Activated naive CD8-positive, alpha-beta T cell treated with anti-CD3 and anti-CD28 coated beads for 36 hours (primary cell): ENCODE data around the gene SAMM50. TPM values are rescaled to one million over a fixed set of nuclear protein-coding genes. Genes with fewer than 3 reads are reported as not detected.
"Not testable (repeated sequence)": the region's sequence is repeated elsewhere in the genome, so short reads cannot be mapped to it uniquely, and the experiment has no call there.

ENCODE experiments used
- DNase-seq: peaks from one replicate; pipeline ENCODE4 v3.0.0; 2021
- H3K27ac Mint-ChIP-seq: one replicate; pipeline ENCODE4 v1.8.0; 2022; ENCODE audit warnings: mild to moderate bottlenecking, moderate library complexity, mixed read lengths
- H3K27me3 Mint-ChIP-seq: one replicate; pipeline ENCODE4 v1.8.0; 2022; ENCODE audit warnings: mild to moderate bottlenecking, mixed read lengths
- H3K36me3 Mint-ChIP-seq: one replicate; pipeline ENCODE4 v1.8.0; 2021; ENCODE audit warnings: mild to moderate bottlenecking, mixed read lengths
- H3K4me1 Mint-ChIP-seq: one replicate; pipeline ENCODE4 v1.8.0; 2021; ENCODE audit warnings: mixed read lengths
- H3K4me3 Mint-ChIP-seq: one replicate; pipeline ENCODE4 v1.8.0; 2022; ENCODE audit warnings: mild to moderate bottlenecking, moderate library complexity, mixed read lengths
- H3K9me3 Mint-ChIP-seq: one replicate; pipeline ENCODE4 v1.8.0; 2022; ENCODE audit warnings: mixed read lengths
- total RNA-seq, 2 experiments: library from RNA; stranded (reverse); gene quantifications; one replicate each; pipeline ENCODE4 v1.2.3, GENCODE V29; 2021

The SAMM50 gene
- total RNA-seq, 2 experiments from 2014 or later, result 59.0 to 62.3 TPM

DNA sequence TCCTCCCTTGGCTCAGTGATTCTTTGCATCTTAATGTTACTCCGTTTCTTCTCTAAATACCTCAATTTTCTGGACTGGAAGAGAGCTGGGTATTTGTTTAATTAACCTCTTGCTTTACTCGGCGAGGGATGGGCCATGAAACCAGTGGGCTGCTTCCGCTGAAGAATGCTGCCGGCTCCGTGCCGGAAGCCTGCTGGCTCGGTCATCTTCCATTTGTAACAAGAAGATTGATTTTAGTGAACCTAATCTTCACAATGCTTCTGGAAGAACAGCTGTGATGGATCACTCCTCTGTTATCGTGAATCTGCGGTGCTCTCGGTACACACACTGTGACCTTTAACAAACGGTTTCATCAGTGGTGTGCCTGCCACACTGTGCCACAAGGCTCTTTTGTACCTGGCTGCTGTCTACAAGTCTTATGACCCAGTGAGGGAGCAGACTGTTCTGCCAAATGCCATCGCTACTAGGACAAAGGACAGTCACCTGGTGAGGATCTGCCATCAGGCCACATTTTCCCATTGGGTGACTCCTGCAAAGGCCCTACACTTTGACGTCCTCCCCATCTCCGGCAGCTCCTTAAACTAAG, 43.5 kb downstream of the SAMM50 start:
- peaks cover 19% of the 10 kb centered on the region for H3K4me1 Mint-ChIP-seq
- no peak overlapping the region for H3K4me3 Mint-ChIP-seq
- no peak overlapping the region for H3K27ac Mint-ChIP-seq
- peaks cover 36% of the 10 kb centered on the region for H3K36me3 Mint-ChIP-seq
- no peaks in the 10 kb centered on the region for H3K27me3 Mint-ChIP-seq
- no peak for DNase-seq
- no peaks in the 10 kb centered on the region for H3K9me3 Mint-ChIP-seq

DNA sequence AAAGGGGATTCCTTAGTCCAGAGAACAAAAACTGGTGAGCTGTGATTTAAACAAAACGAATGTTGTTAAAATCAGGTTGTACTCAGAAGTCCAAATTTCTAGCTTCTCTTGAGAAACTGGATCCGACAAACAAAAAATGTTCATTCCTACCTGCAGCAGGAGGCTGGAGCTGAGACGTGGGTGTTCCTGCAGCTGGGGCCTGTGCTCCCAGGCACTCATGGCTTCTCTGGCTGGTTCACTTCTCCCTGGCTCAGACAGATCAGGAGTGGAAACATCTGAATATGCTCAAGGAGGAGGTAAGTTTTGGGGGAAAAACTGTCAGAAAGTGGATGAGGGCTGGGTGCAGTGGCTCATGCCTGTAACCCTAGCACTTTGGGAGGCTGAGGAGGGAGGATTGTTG, 44.1 kb downstream of the SAMM50 start:
- peaks cover 34% of the 10 kb centered on the region for H3K36me3 Mint-ChIP-seq

DNA sequence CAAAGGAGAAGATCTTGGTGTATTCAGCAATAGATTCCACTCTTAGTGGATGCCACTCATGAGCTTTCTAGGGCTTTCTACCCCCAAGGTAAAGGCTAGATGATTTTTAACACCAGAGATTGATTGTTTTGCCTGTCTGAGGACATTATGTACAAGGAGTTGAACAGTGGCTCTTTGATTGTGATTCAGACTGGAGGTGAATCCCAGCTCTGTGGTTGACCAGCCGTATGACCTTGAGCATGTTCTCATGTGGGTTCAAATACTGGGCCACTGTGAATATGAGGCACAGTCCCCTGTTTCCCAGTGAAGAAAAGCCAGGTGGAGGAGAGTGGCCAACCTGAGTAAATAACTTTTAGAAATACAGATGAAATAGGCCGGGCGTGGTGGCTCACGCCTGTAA, 44.9 kb downstream of the SAMM50 start:
- peaks cover 14% of the 10 kb centered on the region for H3K4me1 Mint-ChIP-seq
- no peak overlapping the region for H3K27ac Mint-ChIP-seq
- DNase-seq, result no peak
- no peaks in the 10 kb centered on the region for H3K27me3 Mint-ChIP-seq
- H3K36me3 Mint-ChIP-seq, result peaks cover 31% of the 10 kb centered on the region
- no peaks in the 10 kb centered on the region for H3K9me3 Mint-ChIP-seq
- no peak overlapping the region for H3K4me3 Mint-ChIP-seq

More for the DNA sequence above, 44.1 kb downstream of the SAMM50 start:
- Mint-ChIP-seq H3K4me3 (no peak overlapping the region), H3K27me3 (no peaks in the 10 kb centered on the region), H3K9me3 (no peaks in the 10 kb centered on the region), H3K27ac (no peak overlapping the region), H3K4me1 (peaks cover 19% of the 10 kb centered on the region)
- no peak for DNase-seq

DNA sequence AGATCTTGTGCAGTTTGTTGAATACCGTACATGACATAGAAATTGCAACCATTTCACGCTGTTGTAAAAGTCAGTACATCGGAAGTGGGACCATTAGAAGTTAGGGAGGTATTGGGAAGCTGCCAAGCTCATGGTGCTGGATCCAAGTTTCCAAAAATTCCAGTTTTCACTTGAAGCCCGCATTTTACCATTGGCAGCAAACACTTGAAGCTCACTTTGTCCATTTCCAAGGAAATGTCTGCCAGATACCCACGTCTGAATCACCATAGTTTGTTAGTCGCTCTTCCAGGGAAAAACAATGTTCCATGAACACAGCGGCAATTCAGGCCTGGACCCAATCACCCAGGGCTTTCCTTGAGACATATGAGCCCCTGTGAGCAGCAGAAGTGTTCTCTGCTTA, 46.3 kb downstream of the SAMM50 start:
- no peaks in the 10 kb centered on the region for H3K9me3 Mint-ChIP-seq
- peaks cover 7% of the 10 kb centered on the region for H3K4me1 Mint-ChIP-seq
- H3K4me3 Mint-ChIP-seq, result no peak overlapping the region
- no peaks in the 10 kb centered on the region for H3K27me3 Mint-ChIP-seq
- H3K36me3 Mint-ChIP-seq, result peaks cover 26% of the 10 kb centered on the region
- H3K27ac Mint-ChIP-seq, result no peak overlapping the region
- no peak for DNase-seq

DNA sequence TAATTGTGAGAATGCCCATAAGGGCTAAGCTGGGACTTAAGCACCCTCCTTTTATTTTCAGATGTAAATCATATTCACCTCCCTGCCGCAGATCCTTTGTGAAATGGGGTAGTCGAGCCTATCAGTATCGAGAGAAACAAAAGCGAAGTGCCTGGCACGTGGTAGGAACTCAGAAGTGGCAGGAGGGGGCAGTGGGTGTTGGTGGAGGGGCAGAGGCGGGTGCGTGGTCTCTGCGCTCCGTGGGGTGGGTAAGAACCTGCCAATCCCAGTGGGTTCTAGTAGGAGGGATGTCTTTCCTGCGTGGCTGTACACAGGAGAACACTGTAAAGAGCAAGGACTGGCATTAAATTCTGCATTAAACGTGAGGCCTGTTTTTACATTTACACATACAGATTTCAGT, 47.1 kb downstream of the SAMM50 start:
- Mint-ChIP-seq H3K9me3 (no peaks in the 10 kb centered on the region), H3K27ac (no peak overlapping the region), H3K4me3 (no peak overlapping the region), H3K36me3 (peaks cover 18% of the 10 kb centered on the region), H3K27me3 (no peaks in the 10 kb centered on the region), H3K4me1 (no peaks in the 10 kb centered on the region)
- DNase-seq, result no peak

DNA sequence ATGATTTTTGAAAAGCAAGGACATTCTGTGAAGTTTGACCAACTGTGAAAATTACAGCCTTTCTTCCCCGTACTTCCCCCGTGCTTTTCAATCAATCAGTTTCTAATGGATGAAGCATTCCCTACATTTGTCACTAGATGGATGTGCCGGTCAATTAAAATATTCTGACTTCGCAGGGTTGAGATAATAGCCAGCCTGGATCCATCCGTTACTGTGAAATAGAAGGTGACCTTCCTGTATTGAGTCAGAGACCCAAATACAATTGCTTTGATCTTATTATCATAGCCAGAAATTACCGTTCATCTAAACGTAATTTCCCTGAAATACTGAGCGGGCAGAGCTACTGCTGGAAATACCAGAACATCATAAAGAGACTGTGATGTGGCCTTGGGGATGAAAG, 47.8 kb downstream of the SAMM50 start:
- peaks cover 14% of the 10 kb centered on the region for H3K36me3 Mint-ChIP-seq
- H3K4me3 Mint-ChIP-seq, result no peak overlapping the region
- no peak for DNase-seq
- no peaks in the 10 kb centered on the region for H3K9me3 Mint-ChIP-seq
- no peaks in the 10 kb centered on the region for H3K4me1 Mint-ChIP-seq
- H3K27ac Mint-ChIP-seq, result no peak overlapping the region
- no peaks in the 10 kb centered on the region for H3K27me3 Mint-ChIP-seq

DNA sequence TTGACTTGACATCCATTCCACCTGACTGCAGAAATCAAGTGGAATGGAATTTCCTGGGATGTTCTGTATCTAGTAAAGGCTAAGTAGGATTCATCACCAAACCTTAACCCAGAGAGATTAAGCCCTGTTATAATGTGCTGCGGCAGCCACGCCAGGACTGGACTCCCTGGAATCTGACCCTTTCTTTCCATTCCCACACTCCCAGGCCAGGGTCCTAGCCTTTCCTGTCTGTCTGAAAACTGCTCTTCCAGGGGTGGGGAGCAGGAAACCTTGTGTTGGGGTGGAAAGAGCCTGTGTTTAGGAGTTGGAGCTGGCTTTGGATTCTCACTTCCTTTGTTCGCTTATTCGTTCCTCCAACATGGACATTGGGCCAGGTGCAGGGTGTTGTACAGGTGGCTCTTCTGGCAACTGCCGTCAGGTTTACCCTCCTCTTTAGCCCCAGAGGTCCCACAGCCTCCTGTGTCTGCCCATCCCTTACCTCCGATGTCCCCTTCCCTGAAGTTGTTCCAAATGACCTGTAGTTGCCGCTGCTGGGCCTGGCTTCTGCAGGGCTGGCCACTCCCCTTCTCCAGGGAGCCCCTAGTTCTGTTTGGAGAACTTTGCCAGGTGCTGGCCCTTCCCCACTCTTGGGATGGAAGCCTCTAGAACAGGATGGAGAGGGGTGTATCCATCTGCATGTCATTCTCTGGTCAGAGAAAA, 48.3 kb downstream of the SAMM50 start:
- H3K27me3 Mint-ChIP-seq, result no peaks in the 10 kb centered on the region
- peaks cover 8% of the 10 kb centered on the region for H3K36me3 Mint-ChIP-seq
- DNase-seq, result no peak
- no peaks in the 10 kb centered on the region for H3K9me3 Mint-ChIP-seq
- no peak overlapping the region for H3K4me3 Mint-ChIP-seq
- no peaks in the 10 kb centered on the region for H3K4me1 Mint-ChIP-seq
- H3K27ac Mint-ChIP-seq, result no peak overlapping the region

DNA sequence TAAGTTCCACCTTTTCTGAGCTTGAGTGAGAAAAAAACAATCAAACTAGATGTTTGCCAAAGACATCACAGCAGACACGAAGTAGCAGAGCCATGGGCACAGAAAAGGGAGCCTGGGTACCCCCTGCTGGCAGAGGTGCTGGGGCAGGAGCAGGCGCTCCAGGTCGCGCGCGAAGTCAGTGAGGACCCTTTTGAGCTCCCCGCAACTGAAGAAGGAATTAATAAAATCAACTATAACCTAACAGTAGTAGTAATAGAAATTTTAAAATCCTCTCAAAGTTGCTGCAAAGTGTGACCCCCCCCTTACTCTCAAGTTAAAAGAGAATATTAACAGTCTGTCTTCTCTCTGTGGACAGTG, 48.8 kb downstream of the SAMM50 start:
- H3K27me3 Mint-ChIP-seq, result no peaks in the 10 kb centered on the region
- DNase-seq, result no peak
- no peak overlapping the region for H3K4me3 Mint-ChIP-seq
- no peak overlapping the region for H3K27ac Mint-ChIP-seq
- H3K9me3 Mint-ChIP-seq, result no peaks in the 10 kb centered on the region
- H3K36me3 Mint-ChIP-seq, result peaks cover 7% of the 10 kb centered on the region
- no peaks in the 10 kb centered on the region for H3K4me1 Mint-ChIP-seq

DNA sequence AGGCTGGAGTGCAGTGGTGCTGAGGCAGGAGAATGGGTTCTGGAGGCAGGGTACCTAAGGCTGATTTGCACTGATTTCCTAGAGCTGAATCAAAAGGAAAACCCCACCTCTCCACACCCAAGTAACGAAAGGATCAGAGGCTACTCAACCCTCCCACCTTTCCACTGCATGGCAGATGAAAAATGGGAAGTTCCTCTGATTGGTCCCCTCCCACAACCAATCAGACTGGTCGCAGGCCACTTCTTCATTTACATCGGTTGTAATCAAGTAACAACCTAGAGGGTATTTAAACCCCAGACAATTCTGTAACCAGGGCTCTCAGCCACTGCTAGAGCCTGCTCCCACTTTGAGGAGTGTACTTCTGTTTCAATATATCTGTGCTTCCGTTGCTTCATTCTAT, 50.3 kb downstream of the SAMM50 start:
- Mint-ChIP-seq H3K9me3 (no peaks in the 10 kb centered on the region), H3K36me3 (peaks cover 8% of the 10 kb centered on the region), H3K27me3 (no peaks in the 10 kb centered on the region), H3K4me3 (no peak overlapping the region), H3K27ac (no peak overlapping the region), H3K4me1 (no peaks in the 10 kb centered on the region)
- DNase-seq, result no peak

DNA sequence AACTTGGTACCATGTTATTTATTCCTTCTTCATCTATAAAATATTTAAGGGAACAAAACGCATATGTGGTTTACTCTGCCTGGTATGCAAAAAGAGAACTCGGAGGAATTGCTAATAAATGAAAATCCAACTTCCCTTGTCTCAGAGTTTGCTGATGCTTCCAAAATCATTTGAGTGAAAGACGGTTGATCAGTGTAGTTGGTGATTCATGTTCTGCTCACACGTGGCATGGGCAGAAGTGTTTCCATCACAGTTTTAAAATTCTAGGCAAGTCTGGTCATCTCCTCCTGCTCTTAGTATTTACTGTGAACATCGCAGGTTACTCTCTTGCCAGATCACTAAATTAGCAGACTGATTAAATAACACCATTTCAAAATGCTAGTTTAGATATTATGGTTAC, 56.9 kb downstream of the SAMM50 start:
- Mint-ChIP-seq H3K4me1 (no peaks in the 10 kb centered on the region), H3K36me3 (peaks cover 2% of the 10 kb centered on the region), H3K4me3 (no peak overlapping the region), H3K27me3 (no peaks in the 10 kb centered on the region), H3K9me3 (no peaks in the 10 kb centered on the region), H3K27ac (no peak overlapping the region)
- DNase-seq, result no peak

DNA sequence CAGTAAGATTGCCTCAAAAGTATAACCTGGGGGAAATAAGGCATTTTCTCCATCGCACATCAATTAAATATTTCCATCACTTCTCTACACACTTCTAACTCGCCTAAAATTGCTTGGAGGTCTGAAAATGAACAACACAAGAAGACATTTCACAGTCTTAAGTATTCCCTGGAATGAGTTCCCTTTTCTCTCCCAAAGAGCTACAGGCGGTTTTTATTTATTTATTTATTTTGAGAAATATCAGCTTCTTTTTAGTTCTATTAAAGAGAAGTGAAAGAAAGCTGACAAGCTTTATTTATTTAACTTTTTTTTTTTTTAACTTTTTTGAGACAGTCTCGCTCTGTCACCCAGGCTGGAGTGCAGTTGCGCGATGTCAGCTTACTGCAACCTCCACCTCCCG, 57.3 kb downstream of the SAMM50 start:
- Mint-ChIP-seq H3K27me3 (no peaks in the 10 kb centered on the region), H3K27ac (no peak overlapping the region), H3K4me1 (no peaks in the 10 kb centered on the region), H3K4me3 (no peak overlapping the region), H3K9me3 (no peaks in the 10 kb centered on the region), H3K36me3 (peaks cover 2% of the 10 kb centered on the region)
- no peak for DNase-seq

DNA sequence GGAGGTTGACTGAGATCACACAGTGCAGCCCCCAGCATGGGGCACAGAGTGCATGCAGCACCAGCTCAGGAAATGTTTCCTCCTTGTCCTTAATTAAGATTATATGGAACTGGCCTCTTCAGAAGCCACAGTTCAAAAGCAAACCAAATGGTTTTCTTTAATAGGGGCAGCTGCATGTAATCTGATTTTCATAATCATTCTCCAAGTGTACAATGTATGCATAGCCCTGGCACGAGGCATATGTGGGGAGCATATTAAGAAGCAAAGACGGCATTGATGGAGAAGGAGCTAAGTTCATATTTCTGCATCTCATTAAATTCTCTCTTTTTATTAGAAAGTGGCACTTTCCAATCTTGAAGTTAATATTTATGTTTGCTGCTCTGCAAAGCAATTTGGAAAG, 59.0 kb downstream of the SAMM50 start:
- DNase-seq, result no peak
- peaks cover 5% of the 10 kb centered on the region for H3K36me3 Mint-ChIP-seq
- no peak overlapping the region for H3K27ac Mint-ChIP-seq
- H3K4me3 Mint-ChIP-seq, result no peak overlapping the region
- no peaks in the 10 kb centered on the region for H3K9me3 Mint-ChIP-seq
- no peaks in the 10 kb centered on the region for H3K4me1 Mint-ChIP-seq
- no peaks in the 10 kb centered on the region for H3K27me3 Mint-ChIP-seq

DNA sequence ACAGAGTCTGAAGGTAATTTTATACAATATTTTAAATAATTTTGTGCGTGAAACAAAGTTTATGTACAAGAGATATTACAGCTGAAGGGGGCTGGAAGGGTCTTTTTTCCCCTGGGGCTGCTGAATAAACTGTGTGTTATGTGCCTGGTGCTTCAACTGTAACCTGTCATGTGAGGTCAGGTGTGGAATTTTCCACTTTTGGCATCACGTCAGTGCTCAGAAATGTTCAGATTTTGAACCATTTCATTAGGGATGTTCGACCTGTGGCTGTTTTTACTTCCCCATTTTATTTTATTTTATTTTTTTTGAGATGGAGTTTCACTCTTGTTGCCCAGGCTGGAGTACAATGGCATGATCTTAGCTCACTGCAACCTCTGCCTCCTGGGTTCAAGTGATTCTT, 61.3 kb downstream of the SAMM50 start:
- not testable (repeated sequence) for H3K27me3 Mint-ChIP-seq, H3K9me3 Mint-ChIP-seq, H3K4me3 Mint-ChIP-seq, H3K27ac Mint-ChIP-seq, H3K4me1 Mint-ChIP-seq, DNase-seq
- H3K36me3 Mint-ChIP-seq, result peaks cover 16% of the 10 kb centered on the region

DNA sequence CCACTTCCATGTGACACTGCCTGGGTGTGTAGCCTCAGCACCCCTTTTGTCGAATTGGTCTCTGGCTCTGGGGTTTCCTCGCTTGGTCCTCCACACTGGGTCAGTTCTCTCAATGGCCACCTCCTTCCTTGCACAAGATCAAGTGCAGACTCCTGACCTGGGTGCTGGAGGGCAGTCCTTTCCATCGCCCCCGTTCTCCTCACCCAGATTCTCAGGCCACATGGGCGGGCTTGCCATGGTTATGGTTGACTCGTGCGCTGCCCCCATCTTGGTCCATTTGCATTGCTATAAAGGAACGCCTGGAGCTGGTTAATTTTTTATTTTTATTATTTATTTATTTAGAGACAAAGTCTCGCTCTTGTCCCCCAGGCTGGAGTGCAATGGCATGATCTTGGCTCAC, 63.4 kb downstream of the SAMM50 start:
- H3K27me3 Mint-ChIP-seq, result no peaks in the 10 kb centered on the region
- no peak overlapping the region for H3K4me3 Mint-ChIP-seq
- H3K27ac Mint-ChIP-seq, result no peak overlapping the region
- H3K36me3 Mint-ChIP-seq, result peaks cover 26% of the 10 kb centered on the region
- no peaks in the 10 kb centered on the region for H3K9me3 Mint-ChIP-seq
- peaks cover 13% of the 10 kb centered on the region for H3K4me1 Mint-ChIP-seq
- DNase-seq, result no peak

DNA sequence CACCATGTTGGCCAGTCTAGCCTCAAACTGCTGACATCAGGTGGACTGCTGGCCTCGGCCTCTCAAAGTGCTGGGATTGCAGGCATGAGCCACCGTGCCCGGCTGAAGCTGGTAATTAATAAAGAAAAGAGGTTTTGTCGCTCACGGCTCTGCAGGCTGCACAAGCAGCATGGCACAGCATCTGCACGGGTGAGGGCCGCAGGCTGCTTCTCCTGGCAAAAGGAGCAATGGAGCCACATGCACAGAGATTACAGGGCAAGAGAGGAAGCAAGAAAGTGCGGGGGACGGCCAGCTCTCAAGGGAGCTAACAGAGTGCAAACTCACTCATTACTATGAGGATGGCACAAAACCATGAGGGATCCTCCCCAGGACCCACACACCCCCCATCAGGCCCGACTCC, 64.2 kb downstream of the SAMM50 start:
- no peak overlapping the region for H3K4me3 Mint-ChIP-seq
- peaks cover 13% of the 10 kb centered on the region for H3K4me1 Mint-ChIP-seq
- H3K36me3 Mint-ChIP-seq, result peaks cover 29% of the 10 kb centered on the region
- no peaks in the 10 kb centered on the region for H3K9me3 Mint-ChIP-seq
- no peak for DNase-seq
- H3K27me3 Mint-ChIP-seq, result peaks cover 3% of the 10 kb centered on the region
- no peak overlapping the region for H3K27ac Mint-ChIP-seq

DNA sequence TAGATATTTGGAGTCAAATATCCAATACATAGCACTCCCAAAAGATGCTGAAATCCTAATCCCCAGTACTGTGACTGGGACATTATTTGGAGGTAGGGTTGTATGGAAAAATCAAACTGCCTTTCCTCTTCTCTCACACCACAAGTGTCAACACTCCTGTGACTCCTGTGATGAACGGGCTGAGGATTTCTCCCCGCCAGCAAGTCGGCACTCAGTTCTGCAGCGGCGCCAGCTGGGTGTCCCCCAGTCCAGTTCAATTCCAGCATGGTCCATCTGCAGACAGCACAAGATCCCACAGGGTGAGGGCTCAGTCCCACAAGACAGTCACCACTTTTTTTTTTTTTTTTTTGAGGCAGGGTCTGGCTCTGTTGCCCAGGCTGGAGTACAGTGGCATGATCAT, 64.6 kb downstream of the SAMM50 start:
- Mint-ChIP-seq H3K27me3 (peaks cover 3% of the 10 kb centered on the region), H3K36me3 (peaks cover 29% of the 10 kb centered on the region), H3K4me1 (peaks cover 13% of the 10 kb centered on the region), H3K4me3 (no peak overlapping the region), H3K9me3 (no peaks in the 10 kb centered on the region), H3K27ac (no peak overlapping the region)
- DNase-seq, result no peak
